ENCODE data around the gene PPP6R2.

DNA sequence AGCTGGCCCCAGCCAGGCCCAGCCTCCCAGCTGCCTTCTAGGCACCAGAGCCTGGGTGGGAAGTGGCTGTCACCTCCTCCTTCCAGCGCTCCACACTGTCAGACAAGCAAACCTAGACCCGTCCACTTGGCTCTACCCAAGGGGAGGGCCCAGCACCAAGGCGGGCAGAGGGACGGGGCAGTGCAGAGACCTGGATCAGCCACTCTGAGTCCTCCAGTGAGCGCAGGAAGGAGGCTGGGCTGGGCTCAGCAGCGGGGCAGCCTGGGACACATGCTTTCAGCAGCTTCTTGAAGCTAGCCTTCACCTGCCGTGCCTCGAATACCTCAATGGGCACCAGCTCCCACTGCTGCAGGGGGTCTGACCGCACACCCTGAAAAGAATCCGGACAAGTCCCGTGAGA is 112.9 kb downstream of the PPP6R2 start:
- TF ChIP-seq POLR2A (IDR thresholded peaks at IDR 0.05), result no peak
- TF ChIP-seq, protein P1, sequence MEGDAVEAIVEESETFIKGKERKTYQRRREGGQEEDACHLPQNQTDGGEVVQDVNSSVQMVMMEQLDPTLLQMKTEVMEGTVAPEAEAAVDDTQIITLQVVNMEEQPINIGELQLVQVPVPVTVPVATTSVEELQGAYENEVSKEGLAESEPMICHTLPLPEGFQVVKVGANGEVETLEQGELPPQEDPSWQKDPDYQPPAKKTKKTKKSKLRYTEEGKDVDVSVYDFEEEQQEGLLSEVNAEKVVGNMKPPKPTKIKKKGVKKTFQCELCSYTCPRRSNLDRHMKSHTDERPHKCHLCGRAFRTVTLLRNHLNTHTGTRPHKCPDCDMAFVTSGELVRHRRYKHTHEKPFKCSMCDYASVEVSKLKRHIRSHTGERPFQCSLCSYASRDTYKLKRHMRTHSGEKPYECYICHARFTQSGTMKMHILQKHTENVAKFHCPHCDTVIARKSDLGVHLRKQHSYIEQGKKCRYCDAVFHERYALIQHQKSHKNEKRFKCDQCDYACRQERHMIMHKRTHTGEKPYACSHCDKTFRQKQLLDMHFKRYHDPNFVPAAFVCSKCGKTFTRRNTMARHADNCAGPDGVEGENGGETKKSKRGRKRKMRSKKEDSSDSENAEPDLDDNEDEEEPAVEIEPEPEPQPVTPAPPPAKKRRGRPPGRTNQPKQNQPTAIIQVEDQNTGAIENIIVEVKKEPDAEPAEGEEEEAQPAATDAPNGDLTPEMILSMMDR (IDR thresholded peaks at IDR 0.05), result no peak
